ENCODE results near the gene ALDH3A1.

GRCh38 chr17:19773534-19773933 lies 25.4 kb upstream of the ALDH3A1 start:
- no peak for TF ChIP-seq POLR2A (IDR thresholded peaks at IDR 0.05)
- no peak for TF ChIP-seq CTCF (IDR thresholded peaks at IDR 0.05)

All from right lobe of liver (tissue), 4 donors.